Measurements from ENCODE around the gene SGMS1.

SGMS1 gene

DNA sequence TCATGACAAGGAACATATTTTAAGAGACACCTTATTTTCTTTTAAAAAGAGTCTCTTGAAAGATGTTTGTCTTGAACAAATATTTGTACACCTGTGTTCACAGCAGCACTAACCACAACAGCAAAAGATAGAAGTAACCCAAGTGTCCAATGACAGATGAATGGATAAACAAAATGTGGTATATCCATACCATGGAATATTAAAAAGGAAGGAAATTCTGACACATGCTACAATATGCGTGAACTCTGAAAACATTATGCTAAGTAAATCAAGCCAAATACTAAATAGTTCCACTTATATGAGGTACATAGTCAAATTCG lies 17.8 kb downstream of the SGMS1 start:
- no peak for DNase-seq

GRCh38 chr10:50605269-50605950 lies 18.3 kb downstream of the SGMS1 start:
- DNase-seq, result no peak

GRCh38 chr10:50604809-50605208 lies 18.9 kb downstream of the SGMS1 start:
- DNase-seq, result no peak

- no peak for DNase-seq
These were observed 19.6 kb downstream of the SGMS1 start for GRCh38 chr10:50604049-50604640.

- no peak for DNase-seq
These were observed 20.5 kb downstream of the SGMS1 start for GRCh38 chr10:50603151-50603850.

GRCh38 chr10:50601974-50602373 lies 21.8 kb downstream of the SGMS1 start:
- DNase-seq, result no peak

GRCh38 chr10:50600831-50601477 lies 22.8 kb downstream of the SGMS1 start:
- no peak for DNase-seq

DNA sequence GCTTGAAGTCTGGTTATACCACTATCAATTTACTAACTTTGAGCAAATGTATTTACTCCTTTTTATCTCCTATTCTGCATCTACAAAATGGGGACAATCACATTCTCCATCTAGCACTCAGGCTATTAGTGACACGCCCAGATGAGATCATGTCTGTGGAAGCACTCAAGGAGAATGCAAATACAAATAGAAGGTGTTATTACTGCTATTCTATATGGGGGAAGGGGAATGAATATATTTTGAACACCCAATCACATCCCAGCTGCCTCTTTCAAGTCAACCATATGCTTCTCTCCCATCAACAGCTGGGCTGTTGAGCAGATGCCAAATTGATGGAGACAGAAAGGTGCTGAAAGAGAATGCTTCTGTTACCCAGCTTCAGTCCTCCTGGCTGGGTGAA lies 23.5 kb downstream of the SGMS1 start:
- no peak for DNase-seq

GRCh38 chr10:50596897-50597296 lies 26.9 kb downstream of the SGMS1 start:
- no peak for DNase-seq

- DNase-seq, result no peak
These were observed 27.3 kb downstream of the SGMS1 start for GRCh38 chr10:50596456-50596855.

DNA sequence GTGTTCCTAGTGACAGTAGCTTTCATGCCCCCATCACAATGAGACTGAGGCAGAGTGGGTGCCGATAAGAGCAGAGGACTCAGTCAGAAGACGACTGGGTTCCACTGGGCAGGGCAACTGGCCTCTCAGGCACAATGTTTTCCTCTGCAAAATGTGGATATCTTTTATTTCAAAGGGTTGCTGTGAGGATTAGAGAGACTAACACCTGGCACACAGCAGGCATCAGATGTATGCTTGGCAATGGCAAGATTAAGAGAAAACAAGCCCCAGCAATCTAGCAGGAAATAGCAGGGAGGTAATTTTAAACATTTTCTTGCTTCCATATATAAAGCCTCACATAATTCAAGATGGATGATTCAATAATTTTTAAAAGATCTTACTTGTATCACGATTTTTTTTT lies 28.0 kb downstream of the SGMS1 start:
- DNase-seq, result no peak

- DNase-seq, result no peak
These were observed 30.0 kb downstream of the SGMS1 start for GRCh38 chr10:50593523-50594376.

DNA sequence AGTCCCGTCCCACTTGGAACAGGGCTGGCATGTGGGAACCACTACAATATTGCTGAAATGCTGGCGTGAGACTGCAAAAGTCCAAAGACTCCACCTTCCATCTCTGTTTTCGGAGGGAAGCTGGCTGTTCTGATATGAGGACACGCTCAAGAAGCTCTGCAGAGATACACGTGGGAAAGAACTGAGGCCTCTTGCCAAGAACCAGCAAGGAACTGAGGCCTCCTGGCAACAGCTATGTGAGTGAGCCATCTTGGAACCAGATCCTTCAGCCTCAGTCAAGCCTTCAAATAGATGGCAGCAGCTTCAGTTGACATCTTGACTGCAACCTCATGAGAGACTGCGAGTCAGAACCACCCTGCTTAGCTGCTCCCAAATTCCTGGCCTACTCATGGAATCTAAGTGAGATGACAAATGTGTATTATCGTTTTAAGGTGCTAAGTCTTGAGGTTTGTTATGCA lies 30.8 kb downstream of the SGMS1 start:
- DNase-seq, result no peak

- DNase-seq, result no peak
These were observed 32.8 kb downstream of the SGMS1 start for GRCh38 chr10:50590935-50591334.

DNA sequence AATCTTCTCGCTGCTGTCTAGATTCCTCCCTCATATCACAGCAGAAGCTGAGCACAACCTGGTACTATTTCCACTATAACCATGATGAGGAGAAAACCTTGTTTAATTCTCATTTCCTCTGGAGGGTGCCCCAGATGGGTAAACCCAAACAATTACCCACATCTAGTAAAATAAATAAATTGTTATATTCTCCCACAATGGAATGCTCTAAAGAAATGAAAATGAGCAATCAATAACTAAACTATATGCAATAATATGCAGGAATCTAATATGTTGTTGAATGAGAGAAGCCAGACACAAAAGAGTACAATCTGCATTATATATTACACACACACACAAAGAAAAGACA lies 37.0 kb downstream of the SGMS1 start:
- DNase-seq, result no peak

DNA sequence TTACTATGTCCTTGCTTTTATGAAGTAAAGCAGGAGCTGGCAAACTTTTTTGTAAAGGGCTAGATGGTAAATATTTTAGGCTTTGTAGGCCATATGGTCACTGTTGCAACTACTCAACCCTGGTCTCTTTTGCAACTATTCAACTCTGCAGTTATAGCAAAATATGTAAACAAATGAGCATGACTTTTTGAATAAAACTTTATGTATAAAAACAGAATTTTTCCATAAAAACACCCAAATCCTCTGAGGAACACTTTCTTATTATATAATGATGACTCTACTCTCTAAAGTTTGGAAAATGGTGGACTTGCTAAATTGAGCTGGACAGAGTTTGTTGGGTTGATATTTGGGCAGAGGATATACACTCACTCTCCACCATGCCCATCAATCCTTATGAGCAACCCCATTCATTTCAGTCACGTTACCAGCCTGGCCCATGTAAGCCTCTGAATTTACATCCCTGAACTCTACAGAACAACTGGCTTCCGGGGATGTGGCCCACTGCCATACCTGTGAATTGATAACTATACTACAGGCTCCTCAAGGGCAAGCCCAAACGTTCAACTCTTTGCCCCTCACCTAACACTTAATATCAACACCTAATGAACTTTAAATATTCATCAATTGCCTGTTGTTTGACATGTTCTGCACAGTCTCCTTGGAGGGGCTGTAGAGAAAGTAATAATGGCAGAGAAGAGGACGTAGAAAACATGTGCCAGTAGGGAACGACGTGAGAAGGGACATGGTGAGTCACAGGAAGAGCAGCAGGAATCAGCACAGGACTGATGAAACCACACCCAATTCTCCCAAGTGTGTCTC lies 37.6 kb downstream of the SGMS1 start:
- DNase-seq, result no peak

- no peak for DNase-seq
These were observed 40.7 kb downstream of the SGMS1 start for GRCh38 chr10:50582766-50583762.

DNA sequence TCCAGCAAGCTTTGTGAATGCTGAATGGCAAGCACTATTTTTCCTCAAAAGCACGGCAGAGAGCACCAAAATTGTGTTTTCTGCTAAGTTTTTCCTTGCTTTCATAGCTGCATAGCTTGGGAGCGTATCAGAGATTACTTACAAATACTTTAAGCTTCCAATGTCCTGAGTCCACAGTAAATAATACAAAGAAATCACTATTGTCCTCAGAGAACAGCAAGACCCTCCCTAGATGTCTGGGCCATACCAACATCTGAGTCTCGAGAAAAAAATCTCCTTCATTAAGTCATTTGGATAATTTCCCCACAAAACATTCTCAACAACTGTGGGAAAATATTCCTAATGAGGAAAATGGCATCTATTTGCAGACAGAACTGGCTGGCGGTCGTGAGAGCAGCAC lies 41.7 kb downstream of the SGMS1 start:
- DNase-seq, result no peak

DNA sequence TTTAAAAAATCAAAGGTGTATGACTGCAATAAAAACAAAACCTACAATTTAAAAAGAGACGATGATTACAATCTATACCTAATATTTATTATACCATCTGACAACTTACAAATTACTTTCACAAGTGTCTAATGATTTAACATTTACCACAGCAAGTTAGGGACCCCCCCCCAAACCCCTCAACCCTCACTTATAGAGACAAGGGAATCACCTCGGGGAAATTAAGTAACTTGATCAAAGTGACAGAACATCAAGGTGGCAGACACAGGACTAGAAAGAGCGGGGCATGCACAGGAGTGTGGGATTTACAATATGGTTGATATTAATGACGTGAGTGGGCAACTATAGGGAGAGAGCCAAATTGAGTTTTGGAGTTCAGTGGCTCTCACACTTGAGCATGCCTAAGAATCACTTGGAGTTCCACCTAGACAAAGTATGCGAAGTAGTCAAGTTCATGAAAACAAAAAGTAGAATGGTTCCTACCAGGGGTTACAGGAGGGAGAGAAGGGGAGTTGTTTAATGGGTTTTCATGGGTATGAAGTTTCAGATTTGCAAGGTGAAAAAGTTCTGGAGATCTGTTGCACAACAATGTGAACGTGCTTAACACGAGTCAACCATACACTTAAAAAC lies 43.4 kb downstream of the SGMS1 start:
- DNase-seq, result no peak

Measured in CD4-positive, alpha-beta T cell treated with Interferon gamma for 1 hour (primary cell).